WI38 (cell line): ENCODE data around the gene TUB.

ENCODE experiments used
- H3K4me3 ChIP-seq: 2 replicates; pipeline ENCODE4 v1.5.1; 2011; ENCODE audit warnings: low read depth, mild to moderate bottlenecking, control low read depth, low read length
- TF ChIP-seq, protein P1 (sequence below): IDR thresholded peaks from 2 replicates; pipeline ENCODE4 v1.5.1; 2012; ENCODE audit warnings: low read depth, mild to moderate bottlenecking, control low read depth, low read length

The TUB gene

GRCh38 chr11:8060146-8060719 is 20.8 kb upstream of the TUB start:
- TF ChIP-seq, protein P1, sequence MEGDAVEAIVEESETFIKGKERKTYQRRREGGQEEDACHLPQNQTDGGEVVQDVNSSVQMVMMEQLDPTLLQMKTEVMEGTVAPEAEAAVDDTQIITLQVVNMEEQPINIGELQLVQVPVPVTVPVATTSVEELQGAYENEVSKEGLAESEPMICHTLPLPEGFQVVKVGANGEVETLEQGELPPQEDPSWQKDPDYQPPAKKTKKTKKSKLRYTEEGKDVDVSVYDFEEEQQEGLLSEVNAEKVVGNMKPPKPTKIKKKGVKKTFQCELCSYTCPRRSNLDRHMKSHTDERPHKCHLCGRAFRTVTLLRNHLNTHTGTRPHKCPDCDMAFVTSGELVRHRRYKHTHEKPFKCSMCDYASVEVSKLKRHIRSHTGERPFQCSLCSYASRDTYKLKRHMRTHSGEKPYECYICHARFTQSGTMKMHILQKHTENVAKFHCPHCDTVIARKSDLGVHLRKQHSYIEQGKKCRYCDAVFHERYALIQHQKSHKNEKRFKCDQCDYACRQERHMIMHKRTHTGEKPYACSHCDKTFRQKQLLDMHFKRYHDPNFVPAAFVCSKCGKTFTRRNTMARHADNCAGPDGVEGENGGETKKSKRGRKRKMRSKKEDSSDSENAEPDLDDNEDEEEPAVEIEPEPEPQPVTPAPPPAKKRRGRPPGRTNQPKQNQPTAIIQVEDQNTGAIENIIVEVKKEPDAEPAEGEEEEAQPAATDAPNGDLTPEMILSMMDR, result no peak
- H3K4me3 ChIP-seq, result no peak overlapping the region

GRCh38 chr11:8060801-8061554 is 20.0 kb upstream of the TUB start:
- no peak overlapping the region for H3K4me3 ChIP-seq
- TF ChIP-seq, protein P1, result no peak

GRCh38 chr11:8061555-8062428 is 19.2 kb upstream of the TUB start:
- TF ChIP-seq, protein P1, result no peak
- H3K4me3 ChIP-seq, result no peak overlapping the region

DNA sequence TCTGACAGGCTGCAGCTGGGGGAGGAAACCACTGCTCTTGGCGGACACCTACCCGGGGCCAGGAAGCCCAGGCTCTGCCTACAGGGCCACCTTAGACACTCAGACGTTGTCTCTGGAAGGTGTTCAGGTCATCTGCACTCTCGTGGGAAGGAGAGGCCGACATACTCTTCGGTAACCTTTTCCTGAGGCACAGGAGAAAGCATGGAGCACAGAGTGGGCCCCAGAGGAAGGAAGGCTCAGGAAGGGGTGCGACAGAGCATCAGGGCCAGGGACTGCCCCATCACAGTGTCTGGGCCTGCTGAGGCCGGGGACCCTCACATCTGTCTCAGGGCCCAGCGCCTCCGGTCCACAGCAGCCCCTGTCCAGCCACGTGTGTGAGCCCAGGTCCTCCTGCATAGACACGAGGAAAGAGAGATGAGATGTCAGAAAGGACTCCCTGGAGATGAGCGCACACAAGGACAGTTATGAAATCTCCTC is 18.2 kb upstream of the TUB start:
- TF ChIP-seq, protein P1, result no peak
- H3K4me3 ChIP-seq, result no peak overlapping the region

DNA sequence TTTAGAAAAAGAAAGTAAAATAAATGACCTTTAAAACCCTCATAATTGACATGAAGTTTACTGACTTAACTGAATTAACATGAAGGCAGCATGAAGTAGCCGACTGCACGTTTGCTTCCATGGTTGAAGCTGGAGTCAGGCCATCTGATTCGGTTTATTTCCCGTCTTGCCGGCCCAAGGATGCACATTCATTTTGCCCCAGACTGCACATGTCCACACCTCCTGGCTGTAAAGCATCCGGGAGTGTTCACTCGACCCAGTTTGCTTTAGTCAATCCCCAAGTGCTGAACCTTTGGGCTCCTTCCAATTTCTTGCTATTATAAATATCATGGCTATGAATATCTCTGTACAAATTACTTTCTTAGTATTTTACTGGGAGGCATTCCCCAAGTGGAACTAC is 17.7 kb upstream of the TUB start:
- H3K4me3 ChIP-seq, result no peak overlapping the region
- TF ChIP-seq, protein P1, result no peak

GRCh38 chr11:8065031-8065430 is 16.0 kb upstream of the TUB start:
- TF ChIP-seq, protein P1, result no peak
- H3K4me3 ChIP-seq, result no peak overlapping the region
